Nephron (organoid): ENCODE data around the gene THADA.

Experiments used
- H3K27ac Mint-ChIP-seq, 3 experiments: 2 replicates each; pipeline ENCODE4 v1.8.0; 2020; ENCODE audit warnings: mixed read lengths in 3 of 3, mild to moderate bottlenecking in 2 of 3, moderate library complexity in 1 of 3
- H3K27me3 Mint-ChIP-seq: 2 replicates; pipeline ENCODE4 v1.8.0; 2021; ENCODE audit warnings: low read depth, mild to moderate bottlenecking, moderate library complexity, mixed read lengths
- H3K36me3 Mint-ChIP-seq: 2 replicates; pipeline ENCODE4 v1.8.0; 2020; ENCODE audit warnings: low read depth, mixed read lengths
- H3K4me1 Mint-ChIP-seq: 2 replicates; pipeline ENCODE4 v1.8.0; 2020; ENCODE audit warnings: mixed read lengths
- H3K4me3 Mint-ChIP-seq, 3 experiments: 2 replicates each; pipeline ENCODE4 v1.8.0; 2020; ENCODE audit warnings: mild to moderate bottlenecking in 3 of 3, mixed read lengths in 3 of 3, moderate library complexity in 2 of 3
- H3K9me3 Mint-ChIP-seq: 2 replicates; pipeline ENCODE4 v1.8.0; 2020; ENCODE audit warnings: mixed read lengths
- CTCF ChIP-seq, 3 experiments: fragments of 200-600 bp; sonication (generic); IDR thresholded peaks; one replicate each; pipeline ENCODE4 v1.5.0; 2021; ENCODE audit warnings: antibody characterized with exemption in 3 of 3; ENCODE audit not compliant: unreplicated experiment in 3 of 3

THADA gene

GRCh38 chr2:43293744-43294695 lies 301.8 kb downstream of the THADA start:
- Mint-ChIP-seq H3K4me3 (no peak overlapping the region), H3K27me3 (no peaks in the 10 kb centered on the region), H3K36me3 (peaks cover 39% of the 10 kb centered on the region), H3K27ac (peak overlapping the region; percentile 46 to 61 (median 47)), H3K9me3 (peaks cover 6% of the 10 kb centered on the region), H3K4me1 (peaks cover 24% of the 10 kb centered on the region)
- TF ChIP-seq CTCF (IDR thresholded peaks at IDR 0.05; ENCODE audit: unreplicated experiment in 3 of 3) = no peak

GRCh38 chr2:43292851-43293743 lies 302.7 kb downstream of the THADA start:
- Mint-ChIP-seq H3K27me3 (no peaks in the 10 kb centered on the region), H3K4me1 (peaks cover 20% of the 10 kb centered on the region), H3K9me3 (peaks cover 6% of the 10 kb centered on the region), H3K4me3 (no peak overlapping the region), H3K36me3 (peaks cover 40% of the 10 kb centered on the region), H3K27ac (peak overlapping the region in 1 of 3 experiments; percentile 46)
- TF ChIP-seq CTCF (IDR thresholded peaks at IDR 0.05; ENCODE audit: unreplicated experiment in 3 of 3) = no peak

- H3K9me3 Mint-ChIP-seq = peaks cover 6% of the 10 kb centered on the region
- H3K27ac Mint-ChIP-seq = no peak overlapping the region
- H3K36me3 Mint-ChIP-seq = peaks cover 46% of the 10 kb centered on the region
- H3K4me1 Mint-ChIP-seq = peaks cover 20% of the 10 kb centered on the region
- H3K4me3 Mint-ChIP-seq = no peak overlapping the region
- no peak for TF ChIP-seq CTCF (IDR thresholded peaks at IDR 0.05; ENCODE audit: unreplicated experiment in 3 of 3)
- H3K27me3 Mint-ChIP-seq = no peaks in the 10 kb centered on the region
Measured at GRCh38 chr2:43292297-43292696, 303.5 kb downstream of the THADA start.

GRCh38 chr2:43289331-43289730 lies 306.5 kb downstream of the THADA start:
- Mint-ChIP-seq H3K9me3 (peaks cover 20% of the 10 kb centered on the region), H3K4me1 (peaks cover 11% of the 10 kb centered on the region), H3K36me3 (peaks cover 67% of the 10 kb centered on the region), H3K4me3 (no peak overlapping the region), H3K27ac (no peak overlapping the region), H3K27me3 (no peaks in the 10 kb centered on the region)
- TF ChIP-seq CTCF (IDR thresholded peaks at IDR 0.05; ENCODE audit: unreplicated experiment in 3 of 3) = no peak

GRCh38 chr2:43288417-43289305 lies 307.2 kb downstream of the THADA start:
- no peak overlapping the region for H3K4me3 Mint-ChIP-seq
- H3K4me1 Mint-ChIP-seq = peaks cover 5% of the 10 kb centered on the region
- TF ChIP-seq CTCF (IDR thresholded peaks at IDR 0.05; ENCODE audit: unreplicated experiment in 3 of 3) = no peak
- H3K9me3 Mint-ChIP-seq = peaks cover 21% of the 10 kb centered on the region
- H3K27ac Mint-ChIP-seq = no peak overlapping the region
- peaks cover 71% of the 10 kb centered on the region for H3K36me3 Mint-ChIP-seq
- no peaks in the 10 kb centered on the region for H3K27me3 Mint-ChIP-seq
